ENCODE data around the gene MYL7. TPM values are rescaled to one million over a fixed set of nuclear protein-coding genes. Genes with fewer than 3 reads are reported as not detected.
"Not testable (repeated sequence)": the region's sequence is repeated elsewhere in the genome, so short reads cannot be mapped to it uniquely, and the experiment has no call there.

MYL7 gene
- total RNA-seq, 1 donor from 2014 or later: not detected

DNA sequence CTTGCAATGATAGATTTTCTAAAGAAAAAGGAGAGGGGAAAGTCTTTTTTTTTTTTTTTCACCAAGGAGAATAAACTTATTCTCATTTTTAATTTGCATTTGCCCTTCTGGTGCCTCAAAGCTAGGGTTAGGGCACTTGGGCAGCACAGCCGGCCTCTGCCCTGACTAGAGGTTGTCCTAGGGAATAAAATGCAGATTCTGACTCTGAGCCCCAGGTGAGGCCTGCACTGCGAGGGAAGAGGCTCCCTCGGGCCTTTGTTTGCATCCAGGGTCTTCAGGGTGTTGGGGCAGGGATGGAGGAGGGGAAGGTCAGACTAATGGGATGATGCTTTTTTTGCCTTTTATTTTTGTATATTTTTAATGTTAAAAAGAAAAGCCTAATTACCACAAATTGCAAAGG, 7.8 kb downstream of the MYL7 start:
- DNase-seq (ENCODE audit: extremely low read depth, low read depth, low spot score): no peak

DNA sequence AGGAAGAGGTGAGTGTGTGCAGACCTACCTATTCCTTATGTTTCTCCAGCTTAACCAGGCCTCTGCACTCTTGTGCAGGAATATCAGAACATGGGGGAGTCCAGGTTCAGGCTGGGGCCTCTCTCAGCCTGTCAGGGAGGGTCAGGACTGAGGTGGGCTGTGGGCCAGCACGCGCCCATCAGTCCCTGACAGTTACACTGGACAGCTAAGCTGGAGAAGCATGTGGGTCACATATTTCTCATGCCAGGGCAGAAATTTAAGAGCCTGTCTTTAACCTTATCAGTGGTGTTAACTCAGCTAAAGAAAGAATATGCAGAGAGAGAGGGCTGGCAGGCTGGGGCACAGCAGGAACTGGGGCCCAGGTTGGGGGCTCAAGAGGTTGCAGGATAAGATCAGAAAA, 9.1 kb downstream of the MYL7 start:
- DNase-seq (ENCODE audit: extremely low read depth, low read depth, low spot score): no peak

DNA sequence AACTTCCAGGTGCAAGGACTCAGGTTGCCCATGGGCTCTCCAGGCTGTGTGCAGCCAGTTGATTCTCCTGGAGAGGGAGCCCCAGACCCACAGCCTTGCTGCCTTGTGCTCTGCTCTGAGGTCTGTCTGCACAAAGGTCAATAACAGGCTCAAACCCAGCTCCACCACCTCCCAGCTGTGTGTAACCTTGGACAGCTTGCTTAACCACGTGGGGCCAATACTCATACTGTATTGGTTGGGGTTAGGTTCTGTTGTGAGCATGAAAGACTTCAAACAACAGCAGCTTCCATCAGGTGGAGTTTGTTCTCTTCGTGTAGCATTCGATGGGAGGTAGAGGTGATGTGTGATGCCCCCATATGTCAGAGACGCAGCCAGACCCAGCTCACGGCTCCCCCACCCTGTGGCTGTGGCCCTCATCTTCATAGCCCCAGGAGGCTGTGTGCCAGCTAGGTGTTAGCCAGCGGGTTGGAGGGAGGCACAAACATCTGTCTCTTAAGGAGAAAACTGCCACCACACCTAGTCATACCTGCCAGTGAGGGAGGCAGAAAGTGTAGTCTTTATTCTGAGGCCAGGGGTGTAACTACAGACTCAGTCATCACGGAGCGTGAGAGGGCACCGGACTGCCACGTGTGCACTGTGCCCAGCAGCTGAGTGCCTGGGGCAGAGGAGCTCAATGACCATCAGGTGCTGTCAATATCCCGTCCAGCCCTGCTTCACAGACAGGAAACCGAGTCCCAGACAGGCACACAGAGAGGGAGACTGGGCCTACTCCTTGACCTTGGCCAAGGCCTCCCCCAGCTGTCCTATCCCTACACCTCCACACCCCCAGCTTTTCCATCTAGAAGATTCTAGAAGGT, 9.7 kb downstream of the MYL7 start:
- DNase-seq (ENCODE audit: extremely low read depth, low read depth, low spot score): no peak

DNA sequence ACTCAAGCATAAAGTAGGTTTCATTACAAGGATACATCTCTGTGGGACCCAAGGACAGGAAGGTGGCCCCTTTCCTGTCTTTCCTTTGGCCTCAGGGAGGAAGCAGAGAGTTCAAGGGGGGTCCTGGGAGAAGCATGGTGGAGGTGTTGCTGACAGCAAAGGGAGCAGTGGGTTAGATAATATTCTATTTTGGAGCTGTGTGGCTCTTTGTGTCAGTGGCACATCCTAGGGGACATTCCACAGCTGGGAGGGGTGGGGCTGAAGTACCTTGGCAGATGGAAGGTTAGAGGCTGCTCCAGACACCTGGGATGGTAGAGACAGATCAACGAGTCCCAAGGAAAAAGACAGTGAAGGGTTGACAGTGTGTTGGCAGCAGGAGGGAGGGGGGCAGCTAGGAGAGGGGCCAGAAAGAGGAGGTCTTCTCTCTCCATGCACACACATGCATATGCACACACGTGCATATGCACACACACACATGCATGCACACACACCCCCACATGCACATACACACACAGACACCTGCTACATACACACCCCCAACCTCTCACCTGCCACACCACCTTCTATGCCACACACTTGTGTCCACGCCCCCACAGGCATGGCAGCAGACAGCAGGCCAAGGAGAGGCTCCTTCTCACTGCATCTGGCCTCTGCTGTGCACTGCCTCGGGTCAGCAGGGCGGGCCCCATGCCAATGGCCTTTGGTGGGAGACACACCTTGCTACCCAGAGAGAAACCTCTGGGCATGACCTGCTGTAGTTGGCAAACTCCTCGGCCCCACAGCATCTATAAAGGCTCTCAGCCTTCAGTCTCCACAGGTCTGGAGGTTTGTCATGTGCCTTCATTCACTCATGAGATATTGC, 12.2 kb downstream of the MYL7 start:
- no peak for DNase-seq (ENCODE audit: extremely low read depth, low read depth, low spot score)

DNA sequence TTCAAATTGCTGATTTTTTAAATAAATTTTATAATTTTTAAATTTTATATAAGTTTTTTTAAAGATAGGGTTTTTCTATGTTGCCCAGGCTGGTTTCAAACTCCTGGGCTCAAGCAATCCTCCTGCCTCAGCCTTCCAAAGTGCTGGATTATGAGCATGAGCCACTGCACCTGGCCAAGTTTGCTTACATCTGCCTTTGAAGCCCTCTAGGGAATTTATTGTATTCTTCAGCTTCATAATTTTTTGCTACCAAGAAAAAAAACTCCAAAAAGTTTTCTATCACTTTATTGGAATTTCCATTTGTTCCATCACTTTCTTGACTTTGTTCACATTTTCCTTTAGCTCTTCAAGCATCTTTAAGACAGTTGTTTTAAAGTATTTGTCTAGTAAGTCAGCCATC, 14.0 kb downstream of the MYL7 start:
- no peak for DNase-seq (ENCODE audit: extremely low read depth, low read depth, low spot score)

DNA sequence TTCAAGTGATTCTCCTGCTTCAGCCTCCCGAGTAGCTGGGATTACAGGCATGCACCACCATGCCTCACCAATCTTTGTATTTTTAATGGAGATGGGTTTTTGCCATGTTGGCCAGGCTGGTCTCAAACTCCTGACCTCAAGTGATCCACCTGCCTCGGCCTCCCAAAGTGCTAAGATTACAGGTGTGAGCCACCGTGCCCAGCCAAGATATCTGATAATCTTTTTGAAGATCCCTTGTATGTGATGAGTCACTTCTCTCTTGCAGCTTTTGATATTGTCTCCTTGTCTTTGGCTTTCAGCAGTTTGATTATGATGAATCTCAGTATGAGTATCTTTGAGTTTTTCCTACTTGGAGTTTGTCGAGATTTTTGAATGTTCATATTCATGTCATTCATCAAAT, 14.6 kb downstream of the MYL7 start:
- not testable (repeated sequence) for DNase-seq (ENCODE audit: extremely low read depth, low read depth, low spot score)

DNA sequence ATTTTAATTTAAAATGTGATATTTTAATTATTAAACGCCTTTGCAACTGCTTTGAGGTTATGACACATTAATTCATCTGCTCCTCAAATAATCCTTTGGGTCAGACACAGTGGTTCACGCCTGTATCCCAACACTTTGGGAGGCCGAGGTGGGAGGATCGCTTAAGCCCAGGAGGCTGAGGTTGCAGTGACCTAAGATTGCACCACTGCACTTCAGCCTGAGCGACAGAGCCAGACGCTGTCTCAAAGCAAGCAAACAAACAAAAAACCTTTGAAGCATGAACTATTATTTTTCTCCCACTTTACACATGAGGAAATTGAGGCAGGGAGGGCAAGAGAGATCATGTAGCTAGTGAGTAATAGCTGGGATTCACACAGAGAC, 16.3 kb downstream of the MYL7 start:
- no peak for DNase-seq (ENCODE audit: extremely low read depth, low read depth, low spot score)

DNA sequence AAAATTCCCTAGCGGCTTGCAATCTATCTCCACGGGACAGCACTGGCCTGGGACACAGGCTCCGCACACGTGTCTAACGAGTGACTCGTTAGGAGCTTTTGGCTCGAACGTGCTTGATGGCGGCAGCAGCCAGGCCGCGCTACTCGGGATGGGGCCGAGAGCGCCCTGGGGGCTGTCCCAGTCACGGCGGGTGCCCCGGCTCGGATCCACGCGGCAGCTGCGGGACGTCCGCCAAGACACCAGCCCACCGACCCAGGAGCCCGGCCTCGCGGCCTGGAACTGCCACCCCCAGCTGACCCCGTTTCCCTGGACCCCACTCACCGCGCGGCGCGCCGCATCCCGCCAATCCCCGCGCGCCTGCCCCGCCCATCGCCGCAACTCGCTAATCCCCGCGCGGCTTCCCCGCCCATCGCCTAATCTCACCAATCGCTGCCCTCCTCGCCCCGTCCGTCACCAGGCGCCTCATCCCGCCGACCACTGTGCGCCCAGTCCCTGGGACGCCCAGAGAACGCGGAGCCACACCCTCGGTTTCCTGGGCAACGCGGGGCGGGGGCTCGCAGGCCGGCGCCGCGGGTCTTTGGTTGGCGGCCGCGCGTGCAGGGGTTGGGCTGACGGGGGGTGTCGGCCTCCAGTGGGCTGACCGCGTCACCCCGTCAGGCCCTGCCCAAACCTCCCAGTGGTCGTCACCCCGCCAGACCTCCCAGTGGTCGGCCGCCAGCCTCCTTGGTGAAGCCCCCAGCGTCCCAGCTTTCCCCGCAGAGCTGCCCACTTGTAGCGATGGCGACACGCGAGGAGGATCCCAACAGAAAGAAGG, 17.7 kb downstream of the MYL7 start, which contains the start of gene POLD2:
POLD2 (minus strand) TSS at position 359 of the 814 bp plus-strand sequence. CDS start 1,495 bp downstream, outside the sequence.
- DNase-seq (ENCODE audit: extremely low read depth, low read depth, low spot score): peak; percentile 39

DNA sequence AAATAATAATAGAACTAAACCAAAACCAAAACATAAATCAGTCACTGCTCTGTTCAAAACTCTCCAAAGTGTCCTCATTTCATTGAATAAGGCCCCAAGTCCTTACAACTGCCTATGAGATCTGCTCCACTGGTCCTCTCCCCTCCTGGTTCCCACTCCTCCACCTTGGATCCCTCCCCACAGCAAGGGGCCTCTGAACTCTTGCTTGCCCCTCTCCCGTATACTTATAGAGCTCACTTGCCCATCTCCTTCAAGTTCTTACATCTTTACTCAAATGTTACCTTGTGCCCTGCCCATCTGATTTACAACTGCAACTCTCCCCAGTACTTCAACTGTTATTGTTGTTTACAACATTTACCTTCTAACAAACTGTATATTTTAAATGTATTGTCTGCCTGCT, 18.6 kb downstream of the MYL7 start:
- DNase-seq (ENCODE audit: extremely low read depth, low read depth, low spot score): no peak

DNA sequence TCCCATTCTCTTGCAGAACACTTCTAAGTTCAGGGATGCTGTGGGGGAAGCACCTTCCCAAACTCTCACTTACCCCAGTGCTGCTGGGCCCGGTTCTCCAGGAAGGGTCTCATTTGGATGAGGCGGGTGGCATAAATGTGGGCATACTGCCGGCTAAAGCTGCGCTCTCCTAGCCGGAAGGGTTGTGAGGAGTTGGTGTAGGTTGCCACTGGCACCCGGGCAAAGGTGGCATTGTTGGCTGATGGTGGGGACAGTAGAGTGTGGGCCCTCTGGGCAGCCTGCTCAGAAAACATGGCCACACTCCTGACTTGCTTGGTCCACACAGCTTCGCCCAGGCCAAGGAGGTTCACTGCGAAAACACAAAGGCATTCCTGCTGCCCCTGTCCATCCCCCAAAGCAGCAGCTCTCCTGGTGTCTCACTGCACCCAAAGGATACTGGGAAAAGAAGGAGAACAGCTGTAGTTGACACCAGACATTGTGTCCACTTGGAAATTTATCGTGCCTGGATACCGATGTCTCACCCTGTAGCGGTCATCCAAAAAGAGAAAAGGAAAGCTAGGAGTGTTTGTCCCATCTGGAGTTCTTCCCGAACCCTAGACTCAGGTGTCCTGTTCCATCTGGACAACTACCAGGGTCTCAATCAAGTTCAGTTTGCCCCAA, 19.2 kb downstream of the MYL7 start:
- no peak for DNase-seq (ENCODE audit: extremely low read depth, low read depth, low spot score)

DNA sequence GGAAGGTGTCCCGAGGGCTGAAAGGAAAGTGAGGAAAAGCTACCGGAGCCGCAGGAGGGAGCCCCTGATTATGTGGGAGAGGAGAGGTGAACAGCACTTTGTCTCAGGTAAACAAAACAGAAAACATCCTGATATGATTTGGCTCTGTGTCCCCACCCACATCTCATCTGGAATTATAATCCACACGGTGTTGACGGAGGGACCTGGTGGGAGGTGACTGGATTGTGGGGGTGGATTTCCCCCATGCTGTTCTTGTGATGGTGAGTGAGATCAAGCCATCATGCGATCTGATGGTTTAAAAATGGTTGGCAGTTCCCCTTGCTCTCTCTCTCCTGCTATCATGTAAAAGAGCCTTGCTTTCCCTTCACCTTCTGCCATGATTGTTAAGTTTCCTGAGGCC, 20.7 kb downstream of the MYL7 start:
- DNase-seq (ENCODE audit: extremely low read depth, low read depth, low spot score): no peak

DNA sequence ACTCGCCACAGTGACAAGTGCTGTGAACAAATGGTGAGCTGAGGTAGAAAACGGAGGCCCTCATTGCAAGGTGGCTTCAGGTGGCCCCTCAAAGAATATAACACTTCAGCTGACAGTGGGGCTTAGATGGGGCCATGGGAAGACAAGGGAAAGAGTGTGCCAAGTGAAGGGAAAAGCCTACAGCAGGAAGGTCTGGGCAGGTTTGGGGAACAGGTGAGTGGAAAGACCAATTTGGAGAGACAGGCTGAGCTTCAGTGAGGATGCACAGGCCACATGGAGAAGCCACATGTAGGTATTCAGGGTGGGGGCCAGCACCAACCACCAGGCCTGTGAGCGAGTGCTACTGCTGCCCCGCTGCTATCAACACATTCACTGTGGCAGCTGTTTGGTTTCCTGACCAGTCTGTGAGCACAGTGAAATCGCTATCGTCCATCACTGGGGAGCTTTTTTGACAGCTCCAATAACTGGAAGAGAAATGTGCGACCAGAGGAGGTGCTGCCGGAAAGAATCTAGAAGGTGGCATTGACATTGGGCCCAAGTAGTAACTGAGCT, 21.2 kb downstream of the MYL7 start:
- DNase-seq (ENCODE audit: extremely low read depth, low read depth, low spot score): no peak

DNA sequence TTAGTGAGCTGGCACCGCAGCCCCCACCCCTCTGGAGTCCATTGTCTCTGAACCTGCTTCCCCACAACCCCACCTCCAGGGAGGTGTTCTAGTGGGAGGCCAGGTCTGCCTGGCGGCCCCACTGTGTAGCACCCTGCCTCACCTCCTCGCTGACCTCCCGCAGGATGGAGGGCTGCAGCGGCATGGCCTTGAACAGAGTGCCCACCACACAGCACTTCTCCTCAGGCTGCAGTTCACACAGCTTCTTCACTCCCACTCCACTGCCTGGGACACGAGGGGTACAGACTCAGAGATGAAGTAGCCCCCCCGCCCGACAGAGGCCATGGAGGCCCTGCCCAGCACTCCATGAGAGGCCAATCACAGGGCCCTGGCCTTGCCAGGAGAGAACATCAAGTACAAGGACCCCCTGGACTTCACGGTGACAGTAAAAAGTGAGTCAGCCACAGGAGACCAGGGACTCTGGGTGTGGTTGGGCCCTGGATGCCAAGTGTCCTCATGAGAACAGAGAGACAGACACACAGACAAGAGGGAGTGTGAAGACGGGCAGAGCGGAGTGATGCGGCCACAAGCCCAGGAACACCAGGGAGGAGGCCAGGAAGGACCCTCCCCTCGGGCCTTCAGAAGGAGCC, 23.2 kb downstream of the MYL7 start:
- no peak for DNase-seq (ENCODE audit: extremely low read depth, low read depth, low spot score)

DNA sequence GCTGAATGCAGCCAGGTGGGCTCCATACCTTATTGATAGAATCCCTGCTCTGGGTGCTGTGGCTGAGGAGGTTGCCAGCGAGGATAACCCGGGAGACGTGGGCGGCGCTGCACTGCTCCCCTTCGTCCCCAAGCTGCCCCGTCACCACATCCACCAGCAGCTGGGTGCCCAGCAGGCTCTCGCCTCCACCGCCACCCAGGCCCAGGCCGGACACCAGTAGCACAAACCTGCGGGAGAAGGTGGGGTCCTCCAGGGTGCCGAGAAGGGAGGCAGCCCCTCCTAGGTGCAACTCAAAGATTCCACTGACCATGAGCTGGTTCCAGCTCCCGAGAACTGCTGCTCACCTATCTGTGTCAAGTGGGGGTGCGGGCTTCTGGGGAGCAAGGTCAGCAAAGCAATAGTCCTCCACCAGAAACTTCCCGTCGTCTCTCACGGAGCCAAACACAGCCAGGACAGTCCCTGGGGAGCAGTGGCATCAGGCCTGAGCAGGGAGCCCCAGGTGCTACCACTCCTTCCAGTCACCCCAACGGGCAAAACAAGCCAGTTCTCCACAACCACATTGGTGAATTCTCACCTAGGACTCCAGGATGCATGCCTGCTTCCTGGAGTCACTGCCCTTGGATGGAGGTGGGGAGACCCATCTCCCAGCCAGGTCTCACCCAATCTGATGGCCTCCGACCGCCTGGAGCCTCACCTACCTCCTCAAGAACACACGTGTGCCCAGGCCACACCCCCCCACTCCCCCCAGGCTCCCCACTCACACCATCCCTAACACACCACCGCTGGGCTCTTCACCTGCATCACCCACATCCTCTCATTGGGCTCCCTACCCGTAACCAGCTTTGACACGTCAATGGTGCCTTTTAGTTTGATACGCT, 24.1 kb downstream of the MYL7 start:
- DNase-seq (ENCODE audit: extremely low read depth, low read depth, low spot score): no peak

DNA sequence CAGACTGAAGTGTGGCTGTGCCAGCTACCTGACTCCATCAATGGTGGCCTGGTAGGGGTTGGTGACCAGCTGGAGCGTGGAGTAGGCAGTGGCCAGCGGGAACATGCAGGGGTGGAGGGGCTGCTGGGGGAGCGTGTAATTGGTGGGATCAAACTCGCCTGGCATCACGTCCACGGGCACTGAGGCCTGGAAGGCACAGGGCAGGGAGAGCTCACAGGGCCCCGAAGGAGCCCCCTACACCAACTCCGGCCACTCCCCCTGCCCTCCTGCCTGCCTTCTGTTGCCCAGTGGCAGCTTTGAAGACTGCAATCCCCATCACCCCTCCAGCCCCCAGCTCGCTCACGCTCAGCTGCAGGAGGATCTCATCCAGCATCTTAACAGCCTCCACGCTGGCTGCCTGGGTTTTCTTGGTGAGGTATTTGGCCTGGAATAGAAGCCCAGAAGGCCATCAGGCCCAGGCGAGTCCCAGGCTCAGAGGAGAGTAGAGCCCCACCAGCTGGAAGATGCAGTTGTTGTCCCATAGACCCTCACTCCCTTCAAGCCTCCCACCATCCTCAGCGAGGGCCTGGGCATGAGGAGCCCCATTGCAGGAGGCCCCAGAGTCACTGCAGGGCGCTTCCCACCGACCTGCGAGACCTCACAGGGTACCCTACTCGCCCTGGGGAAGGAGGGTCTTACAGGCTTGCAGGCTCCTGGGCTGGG, 24.9 kb downstream of the MYL7 start:
- no peak for DNase-seq (ENCODE audit: extremely low read depth, low read depth, low spot score)

DNA sequence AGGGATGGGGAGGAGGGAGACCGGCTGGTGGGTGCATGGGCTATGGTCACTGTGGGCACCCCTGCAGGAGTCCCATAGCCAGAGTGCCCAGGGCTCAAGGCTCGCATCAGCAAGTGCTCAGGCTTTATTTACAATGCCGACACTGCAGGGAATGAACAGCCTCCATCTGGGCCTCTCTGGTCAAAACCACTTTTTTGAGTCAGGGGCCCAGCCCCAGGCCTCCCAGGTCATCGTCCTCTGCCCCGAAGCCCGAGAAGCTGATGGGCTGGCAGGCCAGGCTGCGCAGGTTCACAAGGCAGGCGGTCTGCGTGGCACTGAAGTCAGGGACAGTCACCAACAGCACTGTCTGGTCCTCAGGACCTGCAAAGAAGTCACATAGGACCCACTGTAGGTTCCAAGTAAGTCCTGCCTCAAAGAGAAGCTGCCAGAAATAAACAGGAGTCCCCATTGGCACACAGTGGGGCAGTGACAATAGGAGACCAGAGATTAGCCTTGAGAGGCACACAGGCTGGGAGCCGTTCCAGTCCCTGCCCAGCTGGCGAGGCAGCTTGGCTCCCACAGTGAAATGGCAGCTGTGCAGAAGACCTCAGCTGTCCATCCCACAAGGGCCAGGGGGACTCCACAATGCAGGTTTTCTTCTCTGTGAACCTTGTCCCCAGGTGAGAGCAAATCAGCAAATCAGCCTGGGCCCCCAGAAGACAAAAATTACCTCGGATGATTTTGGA, 26.4 kb downstream of the MYL7 start:
- no peak for DNase-seq (ENCODE audit: extremely low read depth, low read depth, low spot score)

DNA sequence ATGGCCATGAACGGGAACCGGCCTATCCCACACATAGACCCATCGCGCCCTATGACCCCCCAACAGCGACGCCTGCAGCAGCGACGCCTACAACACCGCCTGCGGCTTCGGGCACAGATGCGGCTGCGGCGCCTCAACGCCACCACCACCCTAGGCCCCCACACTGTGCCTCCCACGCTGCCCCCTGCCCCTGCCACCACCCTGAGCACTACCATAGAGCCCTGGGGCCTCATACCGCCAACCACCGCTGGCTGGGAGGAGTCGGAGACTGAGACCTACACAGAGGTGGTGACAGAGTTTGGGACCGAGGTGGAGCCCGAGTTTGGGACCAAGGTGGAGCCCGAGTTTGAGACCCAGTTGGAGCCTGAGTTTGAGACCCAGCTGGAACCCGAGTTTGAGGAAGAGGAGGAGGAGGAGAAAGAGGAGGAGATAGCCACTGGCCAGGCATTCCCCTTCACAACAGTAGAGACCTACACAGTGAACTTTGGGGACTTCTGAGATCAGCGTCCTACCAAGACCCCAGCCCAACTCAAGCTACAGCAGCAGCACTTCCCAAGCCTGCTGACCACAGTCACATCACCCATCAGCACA, 27.3 kb downstream of the MYL7 start:
- DNase-seq (ENCODE audit: extremely low read depth, low read depth, low spot score): no peak

Data from glomerular endothelial cell (primary cell).